ENCODE results near the gene EEF2K. TPM values are rescaled to one million over a fixed set of nuclear protein-coding genes. Genes with fewer than 3 reads are reported as not detected.

Gene EEF2K
- total RNA-seq, 1 donor: 26.3 TPM

DNA sequence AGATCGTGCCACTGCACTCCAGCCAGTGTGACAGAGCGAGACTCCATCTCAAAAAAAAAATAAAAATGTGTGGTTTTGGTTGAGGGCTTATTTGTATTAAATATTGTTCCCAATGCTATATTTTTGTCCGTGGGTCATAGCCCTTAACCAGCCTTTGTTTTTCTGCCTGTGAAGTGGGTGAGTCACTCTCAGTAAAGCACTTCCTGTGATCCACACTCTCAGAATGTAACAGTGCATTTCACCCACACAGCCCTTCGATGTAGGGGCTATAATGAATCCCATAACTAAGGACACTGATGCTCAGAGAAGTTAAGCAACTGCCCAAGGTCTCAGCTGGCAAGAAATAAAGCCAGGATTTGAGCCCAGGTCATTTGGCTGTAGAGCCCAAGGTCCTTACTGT lies 56.4 kb downstream of the EEF2K start:
- no peak for DNase-seq (ENCODE audit: low read depth)
- no peak overlapping the region for H3K4me3 ChIP-seq (ENCODE audit: low read depth, low read length)
- TF ChIP-seq, protein P1, sequence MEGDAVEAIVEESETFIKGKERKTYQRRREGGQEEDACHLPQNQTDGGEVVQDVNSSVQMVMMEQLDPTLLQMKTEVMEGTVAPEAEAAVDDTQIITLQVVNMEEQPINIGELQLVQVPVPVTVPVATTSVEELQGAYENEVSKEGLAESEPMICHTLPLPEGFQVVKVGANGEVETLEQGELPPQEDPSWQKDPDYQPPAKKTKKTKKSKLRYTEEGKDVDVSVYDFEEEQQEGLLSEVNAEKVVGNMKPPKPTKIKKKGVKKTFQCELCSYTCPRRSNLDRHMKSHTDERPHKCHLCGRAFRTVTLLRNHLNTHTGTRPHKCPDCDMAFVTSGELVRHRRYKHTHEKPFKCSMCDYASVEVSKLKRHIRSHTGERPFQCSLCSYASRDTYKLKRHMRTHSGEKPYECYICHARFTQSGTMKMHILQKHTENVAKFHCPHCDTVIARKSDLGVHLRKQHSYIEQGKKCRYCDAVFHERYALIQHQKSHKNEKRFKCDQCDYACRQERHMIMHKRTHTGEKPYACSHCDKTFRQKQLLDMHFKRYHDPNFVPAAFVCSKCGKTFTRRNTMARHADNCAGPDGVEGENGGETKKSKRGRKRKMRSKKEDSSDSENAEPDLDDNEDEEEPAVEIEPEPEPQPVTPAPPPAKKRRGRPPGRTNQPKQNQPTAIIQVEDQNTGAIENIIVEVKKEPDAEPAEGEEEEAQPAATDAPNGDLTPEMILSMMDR (IDR thresholded peaks at IDR 0.05; ENCODE audit: insufficient read depth, low read depth, low read length): no peak

DNA sequence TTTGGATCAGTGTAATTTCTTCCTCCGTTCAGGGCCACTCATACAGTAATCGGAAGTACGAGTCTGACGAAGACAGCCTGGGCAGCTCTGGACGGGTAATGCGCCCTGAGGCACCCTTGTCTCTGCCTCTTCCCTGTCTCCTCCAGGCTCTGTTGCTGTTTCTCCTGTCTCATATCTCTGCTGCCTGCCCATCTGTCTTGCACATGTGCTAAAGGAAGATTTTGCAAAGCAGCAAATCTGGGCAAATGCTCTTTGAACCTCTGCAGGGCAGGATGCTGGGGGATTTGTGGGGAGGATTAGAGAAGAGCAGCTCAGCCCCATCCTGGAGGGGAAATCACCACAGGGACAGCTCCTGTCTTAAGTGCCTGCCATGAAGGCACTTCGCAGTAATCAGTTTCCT lies 58.7 kb downstream of the EEF2K start:
- TF ChIP-seq, protein P1 (IDR thresholded peaks at IDR 0.05; ENCODE audit: insufficient read depth, low read depth, low read length): no peak
- peak; percentile 76 for DNase-seq (ENCODE audit: low read depth)
- H3K4me3 ChIP-seq (ENCODE audit: low read depth, low read length): no peak overlapping the region

DNA sequence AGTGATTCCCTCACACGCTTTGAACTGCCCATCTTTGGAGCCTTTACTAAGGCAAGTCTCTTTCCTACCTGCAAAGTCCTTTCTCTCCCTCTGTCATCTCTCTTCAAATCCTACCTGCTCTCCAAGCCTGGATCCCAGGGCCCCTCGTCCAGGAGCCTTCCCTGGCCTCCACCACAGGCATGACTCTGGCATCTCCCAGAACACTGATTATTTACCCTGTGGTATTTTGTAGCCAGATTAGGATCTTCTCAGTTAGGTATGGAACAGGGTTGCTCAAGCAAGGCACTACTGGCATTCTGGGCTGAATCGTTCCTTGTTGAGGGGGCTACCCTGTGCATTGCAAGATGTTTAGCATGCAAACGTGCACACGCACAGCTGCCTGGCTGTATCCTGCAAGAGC lies 59.3 kb downstream of the EEF2K start:
- TF ChIP-seq, protein P1 (IDR thresholded peaks at IDR 0.05; ENCODE audit: insufficient read depth, low read depth, low read length): no peak
- no peak overlapping the region for H3K4me3 ChIP-seq (ENCODE audit: low read depth, low read length)
- DNase-seq (ENCODE audit: low read depth): peak; percentile 16

DNA sequence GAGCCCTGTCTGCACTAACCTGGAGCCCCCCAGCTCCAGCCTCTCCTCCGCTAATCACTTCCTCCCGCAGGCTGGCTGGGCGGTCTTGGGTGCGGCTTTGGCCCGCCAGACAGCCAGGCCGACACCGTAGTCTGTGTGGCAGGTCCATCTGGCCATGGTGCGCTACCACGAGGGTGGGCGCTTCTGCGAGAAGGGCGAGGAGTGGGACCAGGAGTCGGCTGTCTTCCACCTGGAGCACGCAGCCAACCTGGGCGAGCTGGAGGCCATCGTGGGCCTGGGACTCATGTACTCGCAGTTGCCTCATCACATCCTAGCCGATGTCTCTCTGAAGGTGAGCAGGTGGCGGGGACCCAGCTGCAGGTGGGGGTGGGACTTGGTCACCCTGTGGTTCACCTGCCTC lies 60.5 kb downstream of the EEF2K start:
- no peak overlapping the region for H3K4me3 ChIP-seq (ENCODE audit: low read depth, low read length)
- TF ChIP-seq, protein P1 (IDR thresholded peaks at IDR 0.05; ENCODE audit: insufficient read depth, low read depth, low read length): no peak
- DNase-seq (ENCODE audit: low read depth): no peak

DNA sequence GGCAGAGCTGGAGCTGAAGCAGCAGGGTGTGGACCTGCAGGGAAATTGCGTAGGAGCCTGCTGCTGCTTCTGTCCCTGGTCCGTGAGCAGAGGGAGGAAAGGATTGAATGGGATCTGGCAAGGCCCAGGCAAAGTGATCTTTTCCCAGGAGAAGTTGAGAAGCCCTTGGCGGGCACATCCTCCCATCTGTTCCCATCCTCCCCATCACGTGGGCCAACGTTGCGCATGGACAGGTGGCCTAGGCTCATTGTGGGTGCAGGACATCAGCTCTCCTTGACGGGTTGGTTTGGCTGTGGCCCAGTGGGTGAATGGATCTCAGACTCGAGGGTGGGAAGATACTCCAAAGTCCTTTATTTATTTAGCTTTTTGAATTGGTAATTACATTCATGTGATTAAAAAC lies 61.7 kb downstream of the EEF2K start:
- no peak overlapping the region for H3K4me3 ChIP-seq (ENCODE audit: low read depth, low read length)
- no peak for DNase-seq (ENCODE audit: low read depth)
- TF ChIP-seq, protein P1 (IDR thresholded peaks at IDR 0.05; ENCODE audit: insufficient read depth, low read depth, low read length): no peak

DNA sequence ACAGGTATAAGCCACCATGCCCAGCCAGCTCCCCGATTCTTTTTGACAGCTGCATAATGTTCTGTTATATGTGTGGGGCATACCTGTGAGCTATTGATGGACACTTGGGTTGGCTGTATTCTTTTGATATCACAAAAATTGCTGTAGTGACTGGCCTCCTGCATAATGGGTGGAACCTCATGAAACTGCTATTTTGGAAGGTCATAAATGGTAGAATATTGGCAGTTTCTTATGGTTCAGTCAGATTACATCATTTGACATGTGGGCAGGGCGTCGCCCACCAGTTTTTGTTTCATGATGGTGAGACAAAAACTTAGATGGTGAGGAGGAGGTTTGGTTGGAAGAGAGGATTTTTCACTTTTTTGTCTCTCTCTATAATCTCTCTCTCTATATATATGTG lies 64.4 kb downstream of the EEF2K start:
- DNase-seq (ENCODE audit: low read depth): no peak
- TF ChIP-seq, protein P1 (IDR thresholded peaks at IDR 0.05; ENCODE audit: insufficient read depth, low read depth, low read length): no peak
- no peak overlapping the region for H3K4me3 ChIP-seq (ENCODE audit: low read depth, low read length)

DNA sequence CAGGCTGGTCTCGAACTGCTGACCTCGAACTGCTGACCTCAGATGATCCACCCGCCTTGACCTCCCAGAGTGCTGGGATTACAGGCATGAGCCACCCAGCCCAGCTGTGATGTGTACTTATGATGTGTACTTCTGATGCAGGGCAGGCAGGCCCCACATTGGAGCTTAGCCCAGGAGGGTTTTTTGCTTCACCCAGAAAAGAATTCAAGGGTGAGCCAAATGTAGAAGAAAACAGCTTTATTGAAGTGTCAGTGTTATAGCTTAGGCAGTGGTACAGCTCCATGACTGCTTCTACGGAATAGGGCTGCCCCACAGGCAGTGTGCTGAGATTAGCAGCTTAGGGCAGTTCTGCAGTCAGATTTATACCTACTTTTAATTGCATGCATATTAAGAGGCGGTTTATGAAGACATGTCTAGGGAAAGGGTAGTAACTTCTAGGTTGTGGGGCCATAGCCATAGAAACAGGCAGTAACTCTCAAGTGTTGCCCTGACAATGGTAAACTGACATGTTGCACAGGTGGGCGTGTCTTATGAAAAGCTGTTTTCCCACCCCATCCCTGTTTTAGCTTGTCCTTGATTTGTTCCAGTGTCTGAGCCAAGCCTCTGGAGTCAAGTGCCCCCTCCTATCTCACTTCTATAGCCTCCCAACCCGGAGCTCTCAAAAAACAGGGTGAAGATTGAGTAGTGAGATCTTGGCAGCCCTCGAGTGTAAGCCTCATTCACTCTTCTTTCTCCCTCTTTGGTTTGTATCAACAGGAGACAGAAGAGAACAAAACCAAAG lies 67.0 kb downstream of the EEF2K start:
- TF ChIP-seq, protein P1 (IDR thresholded peaks at IDR 0.05; ENCODE audit: insufficient read depth, low read depth, low read length): no peak
- DNase-seq (ENCODE audit: low read depth): peak; percentile 30
- no peak overlapping the region for H3K4me3 ChIP-seq (ENCODE audit: low read depth, low read length)
